ENCODE results near the gene KCNG4. TPM values are rescaled to one million over a fixed set of nuclear protein-coding genes. Genes with fewer than 3 reads are reported as not detected.

The KCNG4 gene
- total RNA-seq, 1 experiment from 2014 or later = not detected

- no peak for ATAC-seq
- Histone ChIP-seq H3K4me1 (ENCODE audit: control insufficient read depth, insufficient read depth, low read length) (peaks cover 16% of the 10 kb centered on the region), H3K4me3 (ENCODE audit: low read depth in 2 of 2, low read length in 2 of 2) (no peak overlapping the region), H3K27me3 (ENCODE audit: control insufficient read depth, insufficient read depth, low read length) (no peaks in the 10 kb centered on the region), H3K36me3 (ENCODE audit: control insufficient read depth, insufficient read depth, low read length) (no peaks in the 10 kb centered on the region), H3K9me3 (ENCODE audit: control insufficient read depth, insufficient read depth, low read depth, low read length) (no peaks in the 10 kb centered on the region), H3K27ac (ENCODE audit: low read length) (no peak overlapping the region)
- DNase-seq (ENCODE audit: low read depth, low spot score) = no peak
- TF ChIP-seq SIN3A (IDR thresholded peaks at IDR 0.05; ENCODE audit: borderline replicate concordance, insufficient read depth, low read depth, low read length) = no peak
- TF ChIP-seq POLR2AphosphoS5 (IDR thresholded peaks at IDR 0.05; ENCODE audit: low read depth, low read length) = no peak
- no peak for TF ChIP-seq CTCF (IDR thresholded peaks at IDR 0.05)
- no peak for TF ChIP-seq REST (IDR thresholded peaks at IDR 0.05; ENCODE audit: insufficient read depth in 1 of 2, low read depth in 2 of 2, low read length in 1 of 2)
- TF ChIP-seq TCF7L2 (IDR thresholded peaks at IDR 0.05; ENCODE audit: low read depth, low read length) = no peak
- intact Hi-C loops (cut with micrococcal nuclease; ENCODE audit: unreplicated experiment) (no loop called here), in situ Hi-C loops (cut with HindIII; ENCODE audit: low pct_unique_long_range_greater_than_20kb, low sequenced_read_pairs) (no loop called here)
- BruUV-seq (replicated peaks) = no TSS peak
- POLR2A ChIA-PET = no interaction called here
- CTCF ChIA-PET = no interaction called here
Measured at GRCh38 chr16:84232060-84232459, 7.8 kb downstream of the KCNG4 start.

GRCh38 chr16:84229471-84229870 is 10.3 kb downstream of the KCNG4 start:
- CTCF ChIA-PET = no interaction called here
- no TSS peak for BruUV-seq (replicated peaks)
- POLR2A ChIA-PET = no interaction called here
- Histone ChIP-seq H3K9me3 (ENCODE audit: control insufficient read depth, insufficient read depth, low read depth, low read length) (no peaks in the 10 kb centered on the region), H3K4me3 (ENCODE audit: low read depth in 2 of 2, low read length in 2 of 2) (no peak overlapping the region), H3K27ac (ENCODE audit: low read length) (peak overlapping the region; percentile 70), H3K36me3 (ENCODE audit: control insufficient read depth, insufficient read depth, low read length) (no peaks in the 10 kb centered on the region), H3K4me1 (ENCODE audit: control insufficient read depth, insufficient read depth, low read length) (peaks cover 23% of the 10 kb centered on the region), H3K27me3 (ENCODE audit: control insufficient read depth, insufficient read depth, low read length) (no peaks in the 10 kb centered on the region)
- intact Hi-C loops (cut with micrococcal nuclease; ENCODE audit: unreplicated experiment) = no loop called here
- in situ Hi-C loops (cut with HindIII; ENCODE audit: low pct_unique_long_range_greater_than_20kb, low sequenced_read_pairs) = no loop called here
- DNase-seq (ENCODE audit: low read depth, low spot score) (no peak), ATAC-seq (no peak)
- no peak for TF ChIP-seq SIN3A (IDR thresholded peaks at IDR 0.05; ENCODE audit: borderline replicate concordance, insufficient read depth, low read depth, low read length)
- no peak for TF ChIP-seq POLR2AphosphoS5 (IDR thresholded peaks at IDR 0.05; ENCODE audit: low read depth, low read length)
- no peak for TF ChIP-seq REST (IDR thresholded peaks at IDR 0.05; ENCODE audit: insufficient read depth in 1 of 2, low read depth in 2 of 2, low read length in 1 of 2)
